Ascending aorta (tissue), 2 donors: ENCODE results near the gene HCN2. TPM values are rescaled to one million over a fixed set of nuclear protein-coding genes. Genes with fewer than 3 reads are reported as not detected.

Source experiments
- DNase-seq, 2 donors: peaks; one replicate each; pipeline ENCODE4 v3.0.0-alpha.2; 2019; ENCODE audit warnings: low spot score in 2 of 2
- H3K27ac ChIP-seq, 2 donors: fragments of 200-600 bp; sonication (generic); one replicate each; pipeline ENCODE4 v1.5.1; 2016 to 2017; ENCODE audit warnings: mild to moderate bottlenecking in 1 of 2
- H3K27me3 ChIP-seq: fragments of 200-600 bp; sonication (generic); one replicate; pipeline ENCODE4 v1.5.1; 2017
- H3K36me3 ChIP-seq, 2 donors: fragments of 200-600 bp; sonication (generic); one replicate each; pipeline ENCODE4 v1.5.1; 2016
- H3K4me1 ChIP-seq, 2 donors: fragments of 200-600 bp; sonication (generic); one replicate each; pipeline ENCODE4 v1.5.1; 2016 to 2017; ENCODE audit warnings: mild to moderate bottlenecking in 1 of 2
- H3K4me3 ChIP-seq, 2 donors: fragments of 200-600 bp; sonication (generic); one replicate each; pipeline ENCODE4 v1.5.1; 2016 to 2017; ENCODE audit warnings: mild to moderate bottlenecking in 1 of 2
- H3K9me3 ChIP-seq, 2 donors: fragments of 200-600 bp; sonication (generic); one replicate each; pipeline ENCODE4 v1.5.1; 2016
- intact Hi-C: fragments of 100-400 bp; cut with DNase I; formaldehyde crosslinking; loops from one replicate; pipeline ENCODE4 v1.15.1; 2023
- total RNA-seq: library from RNA; depleted of rRNA; stranded (reverse); fragments of >200 nt; gene quantifications from one replicate; pipeline ENCODE4 v1.1.0, GENCODE V29; 2016
- TF ChIP-seq, protein P1 (sequence below), 3 experiments: fragments of 200-600 bp in 2 of 3; fragments of 450-650 bp in 1 of 3; sonication (generic) in 2 of 3; IDR thresholded peaks; one replicate each; pipeline ENCODE4 v1.5.1; 2016 to 2019; ENCODE audit warnings: antibody characterized with exemption in 3 of 3, mild to moderate bottlenecking in 1 of 3, moderate library complexity in 1 of 3

Gene HCN2
- total RNA-seq, 1 donor from 2014 or later: not detected

DNA sequence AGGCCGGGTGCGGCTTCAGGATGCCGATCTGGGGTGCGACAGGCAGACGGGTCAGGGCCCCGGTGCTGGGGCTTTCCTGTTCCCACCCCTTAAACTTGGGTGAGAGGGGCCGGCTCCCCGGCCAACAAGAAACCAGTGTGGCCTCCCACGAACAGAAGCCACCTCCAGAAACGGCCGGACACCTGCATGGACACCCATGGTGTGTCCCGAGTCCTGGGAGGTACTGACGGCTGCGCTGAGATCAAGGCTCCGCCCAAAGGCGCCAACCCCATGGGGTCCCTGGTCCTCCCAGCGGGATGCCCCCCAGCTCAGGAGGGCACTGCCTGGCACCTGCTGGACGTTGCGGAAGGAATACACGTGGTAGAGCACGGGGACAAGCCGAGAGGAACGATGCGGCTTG is 32.1 kb downstream of the HCN2 start:
- Histone ChIP-seq H3K36me3 (peaks cover 68 to 82% of the 10 kb centered on the region in 2 donors), H3K4me1 (no peaks in the 10 kb centered on the region), H3K9me3 (no peaks in the 10 kb centered on the region), H3K4me3 (no peak overlapping the region), H3K27ac (no peak overlapping the region), H3K27me3 (no peaks in the 10 kb centered on the region)
- TF ChIP-seq, protein P1, sequence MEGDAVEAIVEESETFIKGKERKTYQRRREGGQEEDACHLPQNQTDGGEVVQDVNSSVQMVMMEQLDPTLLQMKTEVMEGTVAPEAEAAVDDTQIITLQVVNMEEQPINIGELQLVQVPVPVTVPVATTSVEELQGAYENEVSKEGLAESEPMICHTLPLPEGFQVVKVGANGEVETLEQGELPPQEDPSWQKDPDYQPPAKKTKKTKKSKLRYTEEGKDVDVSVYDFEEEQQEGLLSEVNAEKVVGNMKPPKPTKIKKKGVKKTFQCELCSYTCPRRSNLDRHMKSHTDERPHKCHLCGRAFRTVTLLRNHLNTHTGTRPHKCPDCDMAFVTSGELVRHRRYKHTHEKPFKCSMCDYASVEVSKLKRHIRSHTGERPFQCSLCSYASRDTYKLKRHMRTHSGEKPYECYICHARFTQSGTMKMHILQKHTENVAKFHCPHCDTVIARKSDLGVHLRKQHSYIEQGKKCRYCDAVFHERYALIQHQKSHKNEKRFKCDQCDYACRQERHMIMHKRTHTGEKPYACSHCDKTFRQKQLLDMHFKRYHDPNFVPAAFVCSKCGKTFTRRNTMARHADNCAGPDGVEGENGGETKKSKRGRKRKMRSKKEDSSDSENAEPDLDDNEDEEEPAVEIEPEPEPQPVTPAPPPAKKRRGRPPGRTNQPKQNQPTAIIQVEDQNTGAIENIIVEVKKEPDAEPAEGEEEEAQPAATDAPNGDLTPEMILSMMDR (IDR thresholded peaks at IDR 0.05): no peak
- intact Hi-C loops: no loop called here
- no peak for DNase-seq

DNA sequence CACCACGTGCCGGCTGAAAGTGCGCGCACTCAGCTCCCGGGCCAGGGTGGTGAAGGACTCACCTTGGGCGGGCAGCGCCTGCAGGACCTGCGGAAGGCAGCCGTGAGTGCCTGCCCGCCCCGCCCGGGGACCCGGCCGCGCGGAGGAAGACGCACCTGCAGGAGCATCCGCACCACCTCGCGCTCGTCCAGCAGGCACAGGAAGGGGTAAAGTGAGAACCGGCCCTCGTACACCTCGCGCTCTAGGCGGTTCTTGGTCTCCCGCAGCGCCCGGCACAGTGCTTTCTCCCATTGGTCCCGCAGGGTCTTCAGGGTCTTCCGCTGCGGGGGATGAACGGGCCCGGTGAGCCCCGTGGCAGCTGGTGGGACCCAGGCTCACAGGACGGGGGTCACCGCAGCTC is 33.0 kb downstream of the HCN2 start:
- H3K27me3 ChIP-seq: no peaks in the 10 kb centered on the region
- intact Hi-C loops: no loop called here
- DNase-seq: no peak
- TF ChIP-seq, protein P1 (IDR thresholded peaks at IDR 0.05): no peak
- no peaks in the 10 kb centered on the region for H3K4me1 ChIP-seq
- no peaks in the 10 kb centered on the region for H3K9me3 ChIP-seq
- H3K27ac ChIP-seq: no peak overlapping the region
- no peak overlapping the region for H3K4me3 ChIP-seq
- peaks cover 62 to 74% of the 10 kb centered on the region in 2 donors for H3K36me3 ChIP-seq

DNA sequence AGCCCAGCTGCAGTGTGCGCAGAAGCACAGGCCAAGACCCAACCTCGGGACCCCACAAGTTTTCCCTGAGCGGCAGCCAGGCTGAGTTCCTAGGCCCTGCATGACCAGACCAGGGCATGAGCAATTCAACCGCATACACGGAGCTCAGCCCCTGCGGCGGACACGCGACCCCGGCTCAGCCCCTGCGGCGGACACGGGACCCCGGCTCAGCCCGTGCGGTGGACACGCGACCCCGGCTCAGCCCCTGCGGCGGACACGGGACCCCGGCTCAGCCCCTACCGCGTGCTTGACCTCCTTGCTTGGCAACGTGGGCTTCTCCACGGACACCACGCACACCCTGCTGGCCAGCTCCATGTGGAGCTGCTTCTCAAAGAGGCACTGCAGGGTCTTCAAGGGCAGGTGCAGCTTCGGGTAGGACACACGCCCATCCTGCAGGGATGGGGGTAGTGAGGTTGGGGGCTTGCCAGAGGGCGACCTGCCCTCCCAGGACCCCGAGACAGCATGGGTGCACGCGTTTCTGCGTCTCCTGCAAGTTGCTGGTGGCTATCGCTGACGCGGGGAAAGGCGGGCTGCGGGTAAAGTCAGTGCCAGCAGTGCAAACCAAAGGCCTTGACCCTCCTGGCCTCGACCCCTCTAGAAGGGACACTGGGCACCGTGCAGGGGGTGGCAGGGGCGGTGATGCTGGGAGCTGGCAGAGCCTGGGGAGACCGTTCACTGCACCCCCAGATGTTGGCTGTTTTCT is 33.7 kb downstream of the HCN2 start:
- DNase-seq: no peak
- H3K36me3 ChIP-seq: peaks cover 58 to 73% of the 10 kb centered on the region in 2 donors
- H3K27me3 ChIP-seq: no peaks in the 10 kb centered on the region
- no peaks in the 10 kb centered on the region for H3K9me3 ChIP-seq
- TF ChIP-seq, protein P1 (IDR thresholded peaks at IDR 0.05): no peak
- intact Hi-C loops: no loop called here
- no peak overlapping the region for H3K4me3 ChIP-seq
- no peak overlapping the region for H3K27ac ChIP-seq
- no peaks in the 10 kb centered on the region for H3K4me1 ChIP-seq

DNA sequence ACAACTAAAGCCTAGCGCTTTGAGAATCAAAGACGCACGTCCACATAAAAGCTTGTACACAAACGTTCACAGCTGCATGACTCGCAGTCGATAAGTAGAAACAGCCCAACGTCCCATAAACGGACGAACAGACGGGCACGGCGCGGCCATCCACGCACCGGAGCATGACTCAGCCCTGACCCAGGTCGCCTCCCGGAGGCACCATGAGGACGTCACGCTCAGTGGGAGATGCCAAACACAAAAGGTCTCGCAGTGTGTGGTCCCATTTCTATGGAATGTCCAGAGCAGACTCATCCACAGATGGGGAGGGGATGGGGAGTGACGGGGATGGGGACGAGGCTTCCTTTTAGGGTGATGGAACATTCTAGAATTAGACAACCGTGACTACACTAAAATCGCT is 34.3 kb downstream of the HCN2 start:
- Histone ChIP-seq H3K4me3 (no peak overlapping the region), H3K27me3 (no peaks in the 10 kb centered on the region), H3K9me3 (no peaks in the 10 kb centered on the region), H3K4me1 (no peaks in the 10 kb centered on the region), H3K27ac (no peak overlapping the region), H3K36me3 (peaks cover 57 to 73% of the 10 kb centered on the region in 2 donors)
- intact Hi-C loops: no loop called here
- no peak for DNase-seq
- TF ChIP-seq, protein P1 (IDR thresholded peaks at IDR 0.05): no peak

DNA sequence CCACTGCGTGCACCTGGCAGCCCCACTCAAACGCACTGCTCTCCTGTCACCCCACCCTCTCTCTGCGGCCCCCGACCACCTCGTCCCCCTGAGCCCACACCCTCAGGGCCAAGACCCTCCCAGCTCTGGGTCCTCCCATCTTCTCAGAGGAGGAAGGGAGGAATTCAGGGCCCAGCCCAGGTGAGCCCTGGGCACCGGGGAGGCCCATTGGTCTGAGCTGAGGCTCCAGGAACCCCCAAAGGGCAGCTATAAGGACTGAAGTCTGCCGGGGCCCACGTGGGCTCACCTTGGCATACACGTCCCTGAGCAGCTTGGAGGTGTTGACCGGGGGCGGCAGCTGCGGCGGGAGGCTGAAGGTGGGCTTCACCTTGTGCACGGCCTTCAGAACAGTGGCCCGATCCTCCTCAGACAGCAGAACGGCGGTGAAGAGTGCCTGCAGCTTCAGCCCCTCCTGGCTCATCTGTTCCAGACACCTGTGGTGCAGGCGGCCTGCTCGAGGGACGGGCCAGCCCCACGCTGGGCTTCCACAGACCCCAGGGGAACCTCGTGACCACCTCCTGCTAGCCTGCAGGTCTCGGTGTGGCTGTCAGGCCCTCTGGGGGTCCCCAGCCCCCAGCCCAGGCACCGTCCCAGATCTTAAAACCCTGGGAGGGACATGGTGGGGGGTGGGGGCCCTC is 34.9 kb downstream of the HCN2 start:
- Histone ChIP-seq H3K27me3 (no peaks in the 10 kb centered on the region), H3K4me3 (no peak overlapping the region), H3K36me3 (peaks cover 57 to 73% of the 10 kb centered on the region in 2 donors), H3K27ac (no peak overlapping the region), H3K9me3 (no peaks in the 10 kb centered on the region), H3K4me1 (no peaks in the 10 kb centered on the region)
- TF ChIP-seq, protein P1 (IDR thresholded peaks at IDR 0.05): no peak
- intact Hi-C loops: no loop called here
- no peak for DNase-seq
